A673 (cell line): ENCODE data around the gene TXNRD2. TPM values are rescaled to one million over a fixed set of nuclear protein-coding genes. Genes with fewer than 3 reads are reported as not detected.

Source experiments
- BruUV-seq: library from RNA; stranded (reverse); fragments of 400-500 nt; replicated peaks from 2 replicates; lab custom pipeline; 2021; lab: Mats Ljungman, UMichigan
- CTCF ChIA-PET: fragments of 300-600 bp; sonication (Branson Sonifier 250); formaldehyde crosslinking; loops from one replicate; lab custom pipeline; 2022; ENCODE audit warnings: antibody characterized with exemption; lab: Charles Lee
- POLR2A ChIA-PET: fragments of 300-600 bp; sonication (Branson Sonifier 250); formaldehyde crosslinking; loops from one replicate; lab custom pipeline; 2022; ENCODE audit warnings: antibody characterized with exemption; ENCODE audit not compliant: low non-redundant PET; lab: Charles Lee
- DNase-seq: peaks from one replicate; pipeline ENCODE4 v3.0.0-alpha.2; 2015; ENCODE audit warnings: low spot score
- H3K27ac ChIP-seq: fragments of 200-600 bp; sonication (generic); 2 replicates; pipeline ENCODE4 v1.5.1; 2016; ENCODE audit warnings: mixed run types, low read depth, mild to moderate bottlenecking, mixed read lengths, antibody characterized with exemption, low read length; ENCODE audit not compliant: poor library complexity, severe bottlenecking
- H3K27me3 ChIP-seq: fragments of 200-600 bp; sonication (generic); replicated peaks from 2 replicates; pipeline ENCODE4 v1.6.1; 2017; ENCODE audit warnings: mixed run types, low read depth, mild to moderate bottlenecking, mixed read lengths, antibody characterized with exemption, low read length; ENCODE audit not compliant: insufficient read depth, poor library complexity
- H3K36me3 ChIP-seq: fragments of 200-600 bp; sonication (generic); 2 replicates; pipeline ENCODE4 v1.6.1; 2016; ENCODE audit warnings: mixed run types, mild to moderate bottlenecking, mixed read lengths, antibody characterized with exemption, low read length; ENCODE audit not compliant: insufficient read depth, poor library complexity, severe bottlenecking
- H3K4me1 ChIP-seq: fragments of 200-600 bp; sonication (generic); 2 replicates; pipeline ENCODE4 v1.6.1; 2017; ENCODE audit warnings: mixed run types, mild to moderate bottlenecking, mixed read lengths, antibody characterized with exemption, low read length; ENCODE audit not compliant: insufficient read depth, poor library complexity, severe bottlenecking
- H3K4me3 ChIP-seq: fragments of 200-600 bp; sonication (generic); 2 replicates; pipeline ENCODE4 v1.5.1; 2016; ENCODE audit warnings: low read depth, mixed run types, mild to moderate bottlenecking, mixed read lengths, low read length; ENCODE audit not compliant: poor library complexity, severe bottlenecking
- H3K9me3 ChIP-seq: fragments of 200-600 bp; sonication (generic); 2 replicates; pipeline ENCODE4 v1.6.1; 2016; ENCODE audit warnings: mixed run types, low read depth, mild to moderate bottlenecking, mixed read lengths, antibody characterized with exemption, low read length; ENCODE audit not compliant: poor library complexity, severe bottlenecking
- EZH2 ChIP-seq: fragments of 200-600 bp; sonication (generic); IDR thresholded peaks from 2 replicates; pipeline ENCODE4 v1.6.1; 2017; ENCODE audit warnings: borderline replicate concordance, low read depth, mild to moderate bottlenecking, mixed read lengths, antibody characterized with exemption, low read length; ENCODE audit not compliant: poor library complexity, severe bottlenecking
- intact Hi-C: fragments of 100-400 bp; cut with micrococcal nuclease; formaldehyde crosslinking; loops from one replicate; pipeline ENCODE4 v1.10.0; 2022; ENCODE audit not compliant: unreplicated experiment
- total RNA-seq: library from RNA; stranded (reverse); gene quantifications from 2 replicates; pipeline ENCODE4 v1.2.3, GENCODE V29; 2021
- TF ChIP-seq, protein P1 (sequence below): fragments of 300-800, 200-600 bp; sonication (generic); conservative IDR thresholded peaks from 2 replicates; pipeline ENCODE4 v1.5.1; 2017; ENCODE audit warnings: low read depth, mild to moderate bottlenecking, antibody characterized with exemption, low read length, moderate library complexity, mixed read lengths

The TXNRD2 gene
- total RNA-seq, 1 experiment from 2014 or later, result 32.6 TPM

DNA sequence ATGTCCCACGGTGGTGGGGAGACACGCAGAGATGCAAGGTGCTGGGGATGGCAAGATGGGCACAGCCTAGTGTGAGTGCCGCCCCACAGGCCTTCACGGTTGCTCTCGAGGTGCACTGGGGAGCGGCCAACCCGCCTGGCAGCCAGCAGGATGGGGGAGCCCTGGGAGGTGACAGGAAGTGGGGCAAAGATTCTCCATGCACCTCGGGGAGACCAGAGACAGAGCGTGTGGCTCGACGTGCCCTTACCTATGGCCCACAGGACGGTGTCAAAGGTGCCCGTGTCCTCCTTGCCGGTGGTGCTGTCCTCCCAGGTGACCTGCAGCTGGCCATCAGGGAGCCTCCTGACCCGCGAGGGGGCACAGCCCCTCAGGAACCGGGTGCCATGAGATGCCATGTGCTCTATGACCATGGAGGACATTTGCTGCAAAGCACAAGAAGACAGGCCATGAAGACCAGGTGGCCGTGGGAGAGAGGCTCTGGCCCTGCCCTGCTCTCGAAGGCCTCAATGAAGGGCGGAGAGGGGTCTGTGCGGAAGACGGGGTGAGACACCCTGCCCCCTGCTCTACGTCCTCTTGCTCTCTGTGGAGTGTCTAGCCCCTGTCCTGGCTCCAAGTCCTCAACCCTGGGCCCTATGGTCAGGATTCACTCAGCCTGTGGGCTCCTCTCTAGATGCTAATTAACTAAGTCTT, 46.3 kb downstream of the TXNRD2 start:
- ChIA-PET POLR2A (no interaction called here), CTCF (no interaction called here)
- BruUV-seq, result no TSS peak
- no peaks in the 10 kb centered on the region for H3K9me3 ChIP-seq
- peaks cover 32% of the 10 kb centered on the region for H3K4me1 ChIP-seq
- H3K36me3 ChIP-seq, result no peaks in the 10 kb centered on the region
- no peaks in the 10 kb centered on the region for H3K27me3 ChIP-seq
- intact Hi-C loops, result no loop called here
- DNase-seq, result no peak
- no peak overlapping the region for H3K4me3 ChIP-seq
- no peak overlapping the region for H3K27ac ChIP-seq
- TF ChIP-seq, protein P1, sequence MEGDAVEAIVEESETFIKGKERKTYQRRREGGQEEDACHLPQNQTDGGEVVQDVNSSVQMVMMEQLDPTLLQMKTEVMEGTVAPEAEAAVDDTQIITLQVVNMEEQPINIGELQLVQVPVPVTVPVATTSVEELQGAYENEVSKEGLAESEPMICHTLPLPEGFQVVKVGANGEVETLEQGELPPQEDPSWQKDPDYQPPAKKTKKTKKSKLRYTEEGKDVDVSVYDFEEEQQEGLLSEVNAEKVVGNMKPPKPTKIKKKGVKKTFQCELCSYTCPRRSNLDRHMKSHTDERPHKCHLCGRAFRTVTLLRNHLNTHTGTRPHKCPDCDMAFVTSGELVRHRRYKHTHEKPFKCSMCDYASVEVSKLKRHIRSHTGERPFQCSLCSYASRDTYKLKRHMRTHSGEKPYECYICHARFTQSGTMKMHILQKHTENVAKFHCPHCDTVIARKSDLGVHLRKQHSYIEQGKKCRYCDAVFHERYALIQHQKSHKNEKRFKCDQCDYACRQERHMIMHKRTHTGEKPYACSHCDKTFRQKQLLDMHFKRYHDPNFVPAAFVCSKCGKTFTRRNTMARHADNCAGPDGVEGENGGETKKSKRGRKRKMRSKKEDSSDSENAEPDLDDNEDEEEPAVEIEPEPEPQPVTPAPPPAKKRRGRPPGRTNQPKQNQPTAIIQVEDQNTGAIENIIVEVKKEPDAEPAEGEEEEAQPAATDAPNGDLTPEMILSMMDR, result no peak
- TF ChIP-seq EZH2, result no peak

DNA sequence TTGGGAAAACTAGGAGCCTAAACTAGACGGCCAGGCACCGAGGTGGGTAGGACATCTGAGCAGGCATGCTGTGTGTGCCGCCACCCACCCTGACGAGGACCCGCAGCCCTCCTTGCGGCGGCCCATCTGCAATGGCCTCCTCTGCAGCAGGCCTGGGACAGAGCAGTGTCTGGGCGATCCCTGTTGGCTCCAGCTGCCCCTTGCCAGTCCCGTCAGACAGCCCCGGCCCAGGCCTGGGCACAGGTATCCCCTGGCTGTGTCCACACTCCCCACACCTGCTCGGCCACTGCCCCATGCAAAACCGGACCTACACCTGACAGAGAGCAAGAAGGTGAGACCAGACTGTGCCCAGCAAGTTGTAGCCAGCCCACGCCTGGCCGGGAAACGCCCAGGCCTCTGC, 48.3 kb downstream of the TXNRD2 start:
- no peak for DNase-seq
- H3K36me3 ChIP-seq, result no peaks in the 10 kb centered on the region
- no TSS peak for BruUV-seq
- TF ChIP-seq, protein P1, result no peak
- no peak for TF ChIP-seq EZH2
- peaks cover 38% of the 10 kb centered on the region for H3K4me1 ChIP-seq
- H3K9me3 ChIP-seq, result no peaks in the 10 kb centered on the region
- no peak overlapping the region for H3K4me3 ChIP-seq
- POLR2A ChIA-PET, result no interaction called here
- H3K27me3 ChIP-seq, result no peaks in the 10 kb centered on the region
- intact Hi-C loops, result no loop called here
- peak overlapping the region; percentile 82 for H3K27ac ChIP-seq
- CTCF ChIA-PET, result no interaction called here

DNA sequence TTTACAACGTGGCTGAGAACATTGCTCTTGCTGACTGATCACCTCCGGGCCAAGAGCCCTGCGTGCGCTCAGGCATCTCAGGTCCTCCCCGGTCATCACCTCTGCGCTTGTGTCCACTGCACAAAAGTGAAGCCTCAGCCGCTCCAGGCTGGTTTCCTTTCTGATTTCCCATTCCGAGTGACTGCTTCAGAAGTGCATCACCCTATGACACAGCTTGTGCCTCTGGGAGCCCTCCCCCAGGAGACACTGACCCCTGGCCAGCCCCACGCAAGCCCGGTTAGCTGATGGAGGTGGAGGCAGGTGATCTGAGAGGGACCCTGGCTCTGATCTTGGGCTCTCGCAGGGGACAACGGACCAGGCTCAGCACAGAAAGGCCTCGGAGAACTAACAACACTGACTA, 48.7 kb downstream of the TXNRD2 start:
- Histone ChIP-seq H3K36me3 (no peaks in the 10 kb centered on the region), H3K4me3 (no peak overlapping the region), H3K27ac (peak overlapping the region; percentile 82), H3K4me1 (peaks cover 40% of the 10 kb centered on the region), H3K9me3 (no peaks in the 10 kb centered on the region), H3K27me3 (no peaks in the 10 kb centered on the region)
- CTCF ChIA-PET, result no interaction called here
- BruUV-seq, result no TSS peak
- DNase-seq, result no peak
- TF ChIP-seq, protein P1, result no peak
- TF ChIP-seq EZH2, result no peak
- POLR2A ChIA-PET, result no interaction called here
- intact Hi-C loops, result no loop called here
